ENCODE measurements around the gene MARK3. TPM values are rescaled to one million over a fixed set of nuclear protein-coding genes. Genes with fewer than 3 reads are reported as not detected.
A peak's percentile ranks its signal among the peaks of the same experiment; 100 is the strongest.

Gene MARK3
- total and polyA plus RNA-seq, 2 of the 13 experiments (the other 11 are each of a cell fraction or from before 2014, with no cell fraction given), result 47.7 to 56.6 TPM

DNA sequence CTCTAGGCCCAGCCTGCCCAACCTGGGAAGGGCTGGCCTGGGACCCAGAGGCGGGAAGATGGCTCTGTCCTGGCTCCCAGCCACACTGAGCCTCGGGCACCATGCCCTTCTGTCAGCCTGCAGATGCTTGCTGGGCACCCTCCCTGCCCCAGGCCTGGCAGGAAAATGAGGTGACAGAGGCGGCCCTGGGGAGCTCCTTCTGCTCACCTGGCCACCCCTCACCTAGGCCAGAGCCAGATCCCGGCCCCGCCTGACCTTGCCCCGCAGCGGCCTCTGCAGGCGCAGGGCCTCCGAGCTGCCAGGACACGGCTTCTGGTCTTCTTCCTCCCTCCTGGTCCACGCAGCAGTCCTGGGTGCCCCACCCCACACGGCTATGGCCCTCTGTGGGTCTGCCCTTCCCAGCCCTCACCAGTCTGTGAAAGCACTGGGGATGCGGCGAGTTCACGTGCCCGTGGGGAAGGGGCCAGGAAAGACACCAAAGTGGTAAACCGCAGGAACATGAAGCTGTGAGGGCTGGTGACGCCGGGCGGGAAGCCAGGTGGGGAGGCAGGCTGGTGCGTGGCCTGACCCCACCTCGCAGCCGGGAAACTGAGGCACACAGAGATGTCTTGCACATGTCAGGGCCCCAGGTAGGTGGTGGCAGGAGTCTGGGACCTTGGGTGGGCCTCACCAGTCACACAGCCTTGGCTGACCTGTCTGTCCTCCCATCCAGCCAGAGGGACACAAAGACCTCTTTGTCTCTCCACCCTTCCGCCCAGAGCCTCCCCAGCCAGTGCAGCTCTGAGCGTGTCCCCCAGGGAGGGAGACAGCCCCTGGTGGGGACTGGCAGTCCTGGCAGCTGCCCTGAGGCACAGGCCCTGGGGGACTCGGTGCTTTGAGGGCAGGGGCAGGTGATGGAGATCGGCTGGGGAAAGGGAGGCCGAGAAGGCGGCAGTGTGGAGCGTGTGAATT lies 164.4 kb downstream of the MARK3 start (continued):
- TF ChIP-seq CHD4 (IDR thresholded peaks at IDR 0.05; ENCODE audit: borderline replicate concordance, low read length), result peak; percentile 89; the same call in 1 of the 2 replicates
- TF ChIP-seq TCF7L2 (IDR thresholded peaks at IDR 0.05; ENCODE audit: low read depth, low read length), result no peak
- TF ChIP-seq FOXJ3 (CRISPR knock-in tag; IDR thresholded peaks at IDR 0.05; ENCODE audit: borderline replicate concordance), result no peak
- TF ChIP-seq ZNF160 (CRISPR knock-in tag; IDR thresholded peaks at IDR 0.05), result no peak
- TF ChIP-seq ZNF382 (CRISPR knock-in tag; IDR thresholded peaks at IDR 0.05; ENCODE audit: borderline replicate concordance), result no peak
- TF ChIP-seq ZNF687 (CRISPR knock-in tag; IDR thresholded peaks at IDR 0.05), result peak; percentile 92
- 0 out of 2 replicates have a peak, but pooled peaks have one; percentile 46 for TF ChIP-seq MAZ (IDR thresholded peaks at IDR 0.05; ENCODE audit: borderline replicate concordance, low read depth, low read length)
- no peak; the same call in 1 of the 2 replicates for TF ChIP-seq MAZ (CRISPR knock-in tag; IDR thresholded peaks at IDR 0.05; ENCODE audit: low read depth)
- 0 out of 2 replicates have a peak, but pooled peaks have one; percentile 58 for TF ChIP-seq ZNF546 (CRISPR knock-in tag; conservative IDR thresholded peaks at IDR 0.05)
- TF ChIP-seq ZNF562 (CRISPR knock-in tag; IDR thresholded peaks at IDR 0.05; ENCODE audit: borderline replicate concordance), result no peak
- TF ChIP-seq, protein P1, sequence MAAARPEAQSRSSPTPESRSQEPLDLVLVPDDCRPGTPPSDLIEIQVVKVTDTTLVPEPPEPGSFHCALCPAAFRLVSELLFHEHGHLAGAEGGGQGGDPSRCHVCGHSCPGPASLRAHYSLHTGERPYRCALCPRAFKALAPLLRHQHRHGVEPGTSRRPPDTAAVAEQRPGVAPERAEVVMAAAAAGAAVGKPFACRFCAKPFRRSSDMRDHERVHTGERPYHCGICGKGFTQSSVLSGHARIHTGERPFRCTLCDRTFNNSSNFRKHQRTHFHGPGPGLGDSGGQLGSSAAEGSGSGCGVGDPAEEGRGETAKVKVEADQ (CRISPR knock-in tag; IDR thresholded peaks at IDR 0.05; ENCODE audit: borderline replicate concordance), result no peak
- TF ChIP-seq HNRNPK (IDR thresholded peaks at IDR 0.05; ENCODE audit: low read depth, low read length, poor library complexity, severe bottlenecking), result no peak
- no peak for TF ChIP-seq ZNF792 (CRISPR knock-in tag; IDR thresholded peaks at IDR 0.05)
- TF ChIP-seq PPARG (CRISPR knock-in tag; conservative IDR thresholded peaks at IDR 0.05), result no peak
- peak; percentile 68 for TF ChIP-seq ZNF12 (CRISPR knock-in tag; IDR thresholded peaks at IDR 0.05)
- no peak for TF ChIP-seq EHMT2 (IDR thresholded peaks at IDR 0.05; ENCODE audit: borderline replicate concordance, low read depth, low read length)
